Left lung (tissue), 10 donors: Measurements from ENCODE around the gene CHAT. TPM values are rescaled to one million over a fixed set of nuclear protein-coding genes. Genes with fewer than 3 reads are reported as not detected.

Experiments used
- ATAC-seq: fragments of 200-7000 bp; cut with Tn5 transposase; one replicate; pipeline ENCODE4 v1.9.1; 2020; ENCODE audit warnings: moderate library complexity
- DNase-seq, 4 donors: peaks; one replicate each; pipeline ENCODE4 v3.0.0-alpha.2; 2013 to 2020
- H3K27ac ChIP-seq, 2 donors: fragments of 200-600 bp; sonication (generic) in 1 of 2; one replicate each; pipeline versions ENCODE4 v1.5.0 to v1.8.0; 2020 to 2021
- H3K27me3 ChIP-seq, 2 donors: fragments of 200-600 bp; sonication (generic) in 1 of 2; one replicate each; pipeline versions ENCODE4 v1.5.0 to v1.8.0; 2020 to 2021
- H3K36me3 ChIP-seq, 2 donors: fragments of 200-600 bp; sonication (generic) in 1 of 2; one replicate each; pipeline versions ENCODE4 v1.5.0 to v1.8.0; 2020 to 2021
- H3K4me1 ChIP-seq, 2 donors: fragments of 200-600 bp; one replicate each; pipeline ENCODE4 v1.8.0; 2021
- H3K4me3 ChIP-seq, 2 donors: fragments of 200-600 bp; sonication (generic) in 1 of 2; one replicate each; pipeline versions ENCODE4 v1.5.0 to v1.8.0; 2020 to 2021; ENCODE audit warnings: mild to moderate bottlenecking in 1 of 2
- H3K9me3 ChIP-seq, 2 donors: fragments of 200-600 bp; sonication (generic) in 1 of 2; one replicate each; pipeline versions ENCODE4 v1.5.0 to v1.8.0; 2020 to 2021
- CTCF ChIP-seq, 2 donors: fragments of 200-600 bp; sonication (generic) in 1 of 2; IDR thresholded peaks; one replicate each; pipeline versions ENCODE4 v1.5.0 to v1.8.0; 2021; ENCODE audit warnings: antibody characterized with exemption in 2 of 2
- intact Hi-C, 2 donors: fragments of 100-400 bp; cut with DNase I; formaldehyde crosslinking; loops; one replicate each; pipeline versions ENCODE4 v1.11.2 to v1.14.2; 2022
- polyA plus RNA-seq, 6 donors: library from polyadenylated mRNA; unstranded; fragments of 120-200 nt; gene quantifications; one replicate each; pipeline ENCODE4 v1.2.1, GENCODE V29; 2013; ENCODE audit not compliant: insufficient read length in 6 of 6
- total RNA-seq, 2 donors: library from RNA; stranded (reverse); fragmentation: NEBNext Ultra II Directional; extraction: Animal tissue kit (Norgen Biotek cat#: 25700); gene quantifications; one replicate each; pipeline ENCODE4 v1.2.1, GENCODE V29; 2021
- donor health status: DM: no; HTN: yes; CAD: no.
- donor health status: DM: no; HTN: no; CAD: no.

The CHAT gene
- total and polyA plus RNA-seq, 8 donors = not detected

GRCh38 chr10:49686651-49687050 is 72.8 kb downstream of the CHAT start:
- Histone ChIP-seq H3K9me3 (peaks cover 0 to 20% of the 10 kb centered on the region in 2 donors), H3K27ac (no peak overlapping the region), H3K4me1 (no peaks in the 10 kb centered on the region), H3K4me3 (no peak overlapping the region), H3K27me3 (peaks cover 33 to 50% of the 10 kb centered on the region in 2 donors), H3K36me3 (no peaks in the 10 kb centered on the region)
- no peak for TF ChIP-seq CTCF (IDR thresholded peaks at IDR 0.05)
- ATAC-seq (no peak), DNase-seq (no peak)
- intact Hi-C loops = no loop called here

GRCh38 chr10:49688261-49688846 is 74.5 kb downstream of the CHAT start:
- DNase-seq = no peak
- no peak for TF ChIP-seq CTCF (IDR thresholded peaks at IDR 0.05)
- Histone ChIP-seq H3K9me3 (peaks cover 0 to 8% of the 10 kb centered on the region in 2 donors), H3K4me1 (no peaks in the 10 kb centered on the region), H3K27me3 (peaks cover 33 to 65% of the 10 kb centered on the region in 2 donors), H3K36me3 (no peaks in the 10 kb centered on the region), H3K4me3 (no peak overlapping the region), H3K27ac (no peak overlapping the region)
- intact Hi-C loops = no loop called here
- ATAC-seq = no peak

GRCh38 chr10:49688920-49689319 is 75.1 kb downstream of the CHAT start:
- Histone ChIP-seq H3K27me3 (peaks cover 33 to 71% of the 10 kb centered on the region in 2 donors), H3K4me1 (no peaks in the 10 kb centered on the region), H3K4me3 (no peak overlapping the region), H3K36me3 (no peaks in the 10 kb centered on the region), H3K27ac (no peak overlapping the region), H3K9me3 (peaks cover 0 to 8% of the 10 kb centered on the region in 2 donors)
- no peak for TF ChIP-seq CTCF (IDR thresholded peaks at IDR 0.05)
- intact Hi-C loops = no loop called here
- no peak for DNase-seq
- no peak for ATAC-seq

- Histone ChIP-seq H3K4me1 (no peaks in the 10 kb centered on the region), H3K27ac (no peak overlapping the region), H3K36me3 (no peaks in the 10 kb centered on the region), H3K27me3 (peaks cover 33 to 76% of the 10 kb centered on the region in 2 donors), H3K9me3 (peaks cover 0 to 8% of the 10 kb centered on the region in 2 donors), H3K4me3 (no peak overlapping the region)
- intact Hi-C loops = no loop called here
- DNase-seq = no peak
- no peak for TF ChIP-seq CTCF (IDR thresholded peaks at IDR 0.05)
- no peak for ATAC-seq
Measured at GRCh38 chr10:49689882-49690510, 76.2 kb downstream of the CHAT start.

- ATAC-seq (no peak), DNase-seq (no peak)
- H3K4me1 ChIP-seq = no peaks in the 10 kb centered on the region
- intact Hi-C loops = no loop called here
- H3K27ac ChIP-seq = no peak overlapping the region
- TF ChIP-seq CTCF (IDR thresholded peaks at IDR 0.05) = no peak
- H3K27me3 ChIP-seq = peaks cover 33 to 76% of the 10 kb centered on the region in 2 donors
- no peaks in the 10 kb centered on the region for H3K36me3 ChIP-seq
- H3K9me3 ChIP-seq = peaks cover 0 to 5% of the 10 kb centered on the region in 2 donors
- no peak overlapping the region for H3K4me3 ChIP-seq
Measured at GRCh38 chr10:49690698-49691356, 77.0 kb downstream of the CHAT start.
